Measurements from ENCODE around the gene FADS6. TPM values are rescaled to one million over a fixed set of nuclear protein-coding genes. Genes with fewer than 3 reads are reported as not detected.
A peak's percentile ranks its signal among the peaks of the same experiment; 100 is the strongest.

Gene FADS6
- total and polyA plus RNA-seq, 2 of the 13 experiments (the other 11 are each of a cell fraction or from before 2014, with no cell fraction given) = 0.11 TPM

- TF ChIP-seq TIGD3 (CRISPR knock-in tag; IDR thresholded peaks at IDR 0.05; ENCODE audit: borderline replicate concordance) (no peak), SNAPC4 (CRISPR knock-in tag; IDR thresholded peaks at IDR 0.05) (no peak), SRSF1 (optimal IDR thresholded peaks at IDR 0.05; ENCODE audit: low read depth, low read length) (no peak), ZNF816 (CRISPR knock-in tag; IDR thresholded peaks at IDR 0.05; ENCODE audit: borderline replicate concordance) (no peak), TAF1 (CRISPR knock-in tag; IDR thresholded peaks at IDR 0.05) (no peak), ZFP1 (CRISPR knock-in tag; IDR thresholded peaks at IDR 0.05) (no peak), ZNF777 (CRISPR knock-in tag; IDR thresholded peaks at IDR 0.05) (0 out of 2 replicates have a peak, but pooled peaks have one; percentile 25), SNRNP70 (IDR thresholded peaks at IDR 0.05; ENCODE audit: low read depth, low read length) (no peak), ZFP36 (IDR thresholded peaks at IDR 0.05; ENCODE audit: borderline replicate concordance, low read depth, low read length, partially characterized antibody) (no peak), PCBP1 (IDR thresholded peaks at IDR 0.05; ENCODE audit: borderline replicate concordance, low read depth, low read length) (no peak), ZNF317 (CRISPR knock-in tag; IDR thresholded peaks at IDR 0.05) (peak; percentile 59; the same call in 1 of the 2 replicates), ZNF543 (CRISPR knock-in tag; IDR thresholded peaks at IDR 0.05) (no peak), NFKB2 (CRISPR knock-in tag; IDR thresholded peaks at IDR 0.05; ENCODE audit: borderline replicate concordance) (peak; percentile 56; the same call in 1 of the 2 replicates), TP53 (CRISPR knock-in tag; conservative IDR thresholded peaks at IDR 0.05) (no peak), MAFG (CRISPR knock-in tag; IDR thresholded peaks at IDR 0.05) (no peak), EHMT2 (IDR thresholded peaks at IDR 0.05; ENCODE audit: borderline replicate concordance, low read depth, low read length) (no peak), ZNF34 (CRISPR knock-in tag; IDR thresholded peaks at IDR 0.05; ENCODE audit: borderline replicate concordance) (no peak)
- TF ChIP-seq, protein P1, sequence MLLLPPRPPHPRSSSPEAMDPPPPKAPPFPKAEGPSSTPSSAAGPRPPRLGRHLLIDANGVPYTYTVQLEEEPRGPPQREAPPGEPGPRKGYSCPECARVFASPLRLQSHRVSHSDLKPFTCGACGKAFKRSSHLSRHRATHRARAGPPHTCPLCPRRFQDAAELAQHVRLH (CRISPR knock-in tag; IDR thresholded peaks at IDR 0.05; ENCODE audit: borderline replicate concordance, low read depth) = no peak
- TF ChIP-seq, protein P2, sequence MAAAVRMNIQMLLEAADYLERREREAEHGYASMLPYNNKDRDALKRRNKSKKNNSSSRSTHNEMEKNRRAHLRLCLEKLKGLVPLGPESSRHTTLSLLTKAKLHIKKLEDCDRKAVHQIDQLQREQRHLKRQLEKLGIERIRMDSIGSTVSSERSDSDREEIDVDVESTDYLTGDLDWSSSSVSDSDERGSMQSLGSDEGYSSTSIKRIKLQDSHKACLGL (CRISPR knock-in tag; IDR thresholded peaks at IDR 0.05) = peak; percentile 34; the same call in 1 of the 2 replicates
- TF ChIP-seq, protein P3, sequence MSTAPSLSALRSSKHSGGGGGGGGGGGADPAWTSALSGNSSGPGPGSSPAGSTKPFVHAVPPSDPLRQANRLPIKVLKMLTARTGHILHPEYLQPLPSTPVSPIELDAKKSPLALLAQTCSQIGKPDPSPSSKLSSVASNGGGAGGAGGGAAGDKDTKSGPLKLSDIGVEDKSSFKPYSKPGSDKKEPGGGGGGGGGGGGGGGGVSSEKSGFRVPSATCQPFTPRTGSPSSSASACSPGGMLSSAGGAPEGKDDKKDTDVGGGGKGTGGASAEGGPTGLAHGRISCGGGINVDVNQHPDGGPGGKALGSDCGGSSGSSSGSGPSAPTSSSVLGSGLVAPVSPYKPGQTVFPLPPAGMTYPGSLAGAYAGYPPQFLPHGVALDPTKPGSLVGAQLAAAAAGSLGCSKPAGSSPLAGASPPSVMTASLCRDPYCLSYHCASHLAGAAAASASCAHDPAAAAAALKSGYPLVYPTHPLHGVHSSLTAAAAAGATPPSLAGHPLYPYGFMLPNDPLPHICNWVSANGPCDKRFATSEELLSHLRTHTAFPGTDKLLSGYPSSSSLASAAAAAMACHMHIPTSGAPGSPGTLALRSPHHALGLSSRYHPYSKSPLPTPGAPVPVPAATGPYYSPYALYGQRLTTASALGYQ (CRISPR knock-in tag; IDR thresholded peaks at IDR 0.05) = no peak
Observed at GRCh38 chr17:74892974-74893911, at the start of gene FADS6 (continued).
